Measurements from ENCODE around the gene IFI27L2.
"Not testable (repeated sequence)": the region's sequence is repeated elsewhere in the genome, so short reads cannot be mapped to it uniquely, and the experiment has no call there.

The IFI27L2 gene, protein sequence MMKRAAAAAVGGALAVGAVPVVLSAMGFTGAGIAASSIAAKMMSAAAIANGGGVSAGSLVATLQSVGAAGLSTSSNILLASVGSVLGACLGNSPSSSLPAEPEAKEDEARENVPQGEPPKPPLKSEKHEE

DNA sequence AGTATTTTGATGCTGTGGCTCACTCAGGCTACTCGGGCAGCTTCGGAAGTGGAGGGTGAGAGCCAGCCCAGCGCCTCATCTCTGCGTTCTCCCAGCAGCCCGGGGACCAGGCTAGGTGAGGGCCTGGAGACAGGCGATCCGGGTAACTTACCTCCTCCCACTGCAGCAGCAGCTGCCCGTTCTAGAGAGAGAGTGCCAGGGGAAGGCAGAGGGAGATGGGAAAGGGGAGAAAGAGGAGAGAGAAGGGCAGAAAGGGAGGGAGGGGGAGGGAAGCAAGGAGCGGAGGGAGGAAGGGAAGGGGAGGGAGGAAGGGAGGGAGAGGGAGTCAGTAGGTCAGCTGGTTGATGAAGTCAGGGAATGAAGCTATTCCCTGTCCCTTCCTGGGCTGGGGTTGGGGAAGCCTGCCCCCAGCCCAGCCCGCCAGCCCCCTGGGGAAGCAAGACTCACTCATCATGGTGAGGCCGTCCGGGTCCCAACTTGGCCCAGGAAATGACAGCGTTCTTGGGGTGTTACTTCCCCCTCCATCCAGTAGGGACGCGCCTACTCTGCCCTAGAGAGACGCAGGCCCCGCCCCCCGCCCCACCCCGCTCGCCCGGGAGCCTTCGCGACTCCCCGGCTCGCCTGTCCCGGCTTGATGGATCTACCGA, at the start of gene IFI27L2:
Gene IFI27L2, minus strand, starts transcription at position 494 of the 647 bp plus-strand sequence. Its CDS starts 40 bp downstream, at position 454.
- peak; percentile 12 to 31 for DNase-seq (ENCODE audit: low read depth in 2 of 2)

DNA sequence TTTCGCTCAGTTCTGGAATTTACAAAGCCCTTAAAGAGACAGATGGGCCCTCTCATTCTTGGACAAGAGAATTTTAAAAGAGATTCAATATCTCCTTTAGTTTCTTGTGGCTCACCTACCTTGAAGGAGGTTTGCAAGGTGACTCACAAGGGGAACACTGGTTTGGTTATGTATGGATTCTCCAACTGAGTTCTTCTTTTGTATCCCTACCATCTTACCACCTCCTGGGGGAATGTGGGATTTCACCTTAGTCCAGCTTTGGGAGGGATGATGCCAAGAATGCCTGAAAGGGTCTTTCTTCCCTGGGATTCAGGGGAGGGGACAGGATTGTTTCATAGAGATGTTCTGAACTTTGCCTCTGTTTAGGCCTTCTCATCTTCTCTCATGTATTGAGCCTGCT, 48.4 kb upstream of the IFI27L2 start:
- no peak for DNase-seq (ENCODE audit: low read depth in 2 of 2)

DNA sequence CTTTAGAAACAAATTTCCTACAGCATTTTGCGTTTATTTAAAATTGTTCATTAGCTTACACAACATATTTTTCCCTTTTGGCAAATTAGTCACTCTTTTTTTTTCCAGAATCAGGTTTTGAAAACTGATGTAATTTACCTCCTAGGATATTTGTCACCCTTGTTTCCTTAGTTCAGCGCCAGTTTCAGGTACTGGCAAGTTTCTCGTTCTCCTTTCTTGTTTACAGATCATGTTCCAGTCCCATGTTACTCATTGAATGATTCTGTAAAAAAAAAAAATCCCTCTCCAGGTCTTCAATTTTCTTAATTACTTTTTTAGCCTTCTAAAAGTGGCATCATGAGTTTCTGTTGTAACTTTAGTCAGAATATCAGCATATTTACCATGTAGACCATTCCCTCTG, 47.4 kb upstream of the IFI27L2 start:
- no peak for DNase-seq (ENCODE audit: low read depth in 2 of 2)

DNA sequence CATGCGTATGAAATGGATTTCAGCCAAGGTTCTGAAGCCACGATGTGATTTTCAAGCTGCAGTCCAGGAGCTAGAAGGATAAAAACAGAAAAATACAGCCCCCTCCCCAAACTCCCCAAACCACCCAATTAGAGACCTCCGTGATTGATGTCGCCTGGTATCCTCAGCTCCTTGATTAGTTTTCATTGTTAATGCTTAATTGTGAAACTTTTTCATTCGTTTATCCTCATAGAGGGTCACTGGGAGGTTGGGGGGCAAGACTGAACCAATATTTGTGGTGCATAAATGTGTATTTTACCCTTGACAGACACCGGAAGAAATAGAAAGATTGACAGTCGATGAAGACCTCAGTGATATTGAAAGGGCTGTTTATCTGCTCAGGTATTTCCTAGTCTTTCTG, 46.3 kb upstream of the IFI27L2 start:
- DNase-seq (ENCODE audit: low read depth in 2 of 2), result no peak

DNA sequence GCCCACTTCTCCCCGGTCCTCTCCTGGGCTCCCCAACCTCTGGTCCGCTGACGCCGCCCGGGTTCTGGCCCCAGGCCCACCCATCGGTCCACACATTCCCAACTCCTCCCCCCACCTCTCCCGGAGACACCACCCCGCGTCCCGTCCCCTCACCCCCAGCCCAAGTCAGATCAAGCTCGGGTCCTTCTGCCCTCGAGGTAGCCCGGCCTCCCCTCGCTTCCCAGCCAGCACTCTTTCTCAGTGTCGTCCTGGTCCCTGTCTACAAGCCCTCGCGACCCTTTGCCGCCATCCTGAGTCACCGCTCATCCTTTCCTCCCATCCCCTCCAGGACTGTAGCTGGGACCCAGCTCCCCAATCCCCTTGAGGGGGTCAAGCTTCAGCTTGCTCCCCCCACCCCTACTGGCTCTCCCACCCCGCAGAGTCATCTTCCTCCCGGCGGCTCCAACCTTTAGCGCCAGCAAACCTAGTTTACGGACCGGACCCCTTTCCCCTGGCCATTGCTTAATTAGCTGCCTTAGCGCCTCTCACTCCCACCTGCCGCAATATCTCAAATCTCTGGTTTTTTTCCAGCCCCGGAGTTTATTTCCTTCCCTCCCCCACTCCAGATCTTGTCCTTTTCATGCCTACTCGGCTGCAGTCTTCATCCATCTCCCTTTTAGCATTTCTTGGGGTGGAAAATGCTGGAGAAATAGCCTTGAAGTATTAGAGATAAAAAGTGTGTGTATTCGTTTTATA, 45.8 kb upstream of the IFI27L2 start:
- DNase-seq (ENCODE audit: low read depth in 2 of 2), result no peak

DNA sequence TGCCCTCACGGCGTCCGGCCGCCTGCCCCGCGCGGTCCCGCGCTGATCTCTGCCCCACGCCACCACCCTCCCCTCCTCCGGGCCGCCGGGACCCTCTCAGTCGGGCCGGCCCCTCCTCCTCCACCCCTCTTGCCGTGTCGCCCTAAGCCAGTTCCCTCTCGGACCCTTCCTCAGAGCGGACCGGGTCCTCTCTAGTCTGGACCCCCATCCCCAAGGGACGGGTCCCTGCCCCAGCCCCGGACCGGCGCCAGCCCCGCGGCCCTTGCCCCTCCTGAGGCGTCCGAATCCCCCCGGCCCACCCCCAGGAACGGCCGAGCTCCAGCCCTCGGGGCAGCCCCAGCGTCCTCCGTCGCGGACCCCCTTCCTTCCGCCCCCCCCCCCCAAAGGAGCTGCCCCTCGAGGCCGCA, 45.2 kb upstream of the IFI27L2 start:
- no peak for DNase-seq (ENCODE audit: low read depth in 2 of 2)

DNA sequence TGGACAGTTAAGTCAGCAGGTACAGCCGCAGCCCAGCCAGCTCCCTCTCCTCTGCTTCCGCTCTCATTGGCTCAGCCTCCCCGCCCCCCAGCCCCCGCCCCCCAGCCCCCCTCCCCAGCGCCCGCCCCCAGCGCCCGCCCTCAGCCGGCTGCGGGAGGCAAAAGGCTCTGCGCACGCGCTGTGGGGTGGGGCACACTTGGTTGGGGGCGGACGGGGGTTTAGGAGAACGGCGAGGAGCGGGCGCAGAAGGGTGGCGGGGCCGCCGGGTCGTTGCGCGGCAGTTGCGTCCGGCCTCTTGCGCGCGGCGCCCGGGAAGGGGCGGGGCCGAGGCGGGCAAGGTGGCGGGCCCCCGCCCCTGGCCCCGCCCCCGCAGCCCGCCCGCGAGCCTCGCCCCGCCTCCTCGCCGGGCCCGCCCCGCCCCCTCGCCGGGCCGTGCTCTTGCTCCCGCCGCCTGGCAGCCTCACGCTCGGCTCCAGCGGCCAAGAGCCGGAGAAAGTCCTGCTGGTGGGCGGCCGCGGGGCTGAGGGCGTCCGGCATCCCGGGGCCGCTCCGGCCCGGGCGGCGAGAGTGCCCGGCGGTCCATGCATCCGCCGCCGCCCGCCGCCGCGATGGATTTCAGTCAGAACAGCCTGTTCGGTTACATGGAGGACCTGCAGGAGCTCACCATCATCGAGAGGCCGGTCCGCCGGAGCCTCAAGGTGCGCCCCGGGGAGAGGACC, 44.6 kb upstream of the IFI27L2 start, which contains the start of gene PPP4R4:
Gene PPP4R4, plus strand, starts transcription at position 438 of the 719 bp plus-strand sequence. Its CDS starts 144 bp downstream, at position 582.
- peak; percentile 70 to 76 for DNase-seq (ENCODE audit: low read depth in 2 of 2)

DNA sequence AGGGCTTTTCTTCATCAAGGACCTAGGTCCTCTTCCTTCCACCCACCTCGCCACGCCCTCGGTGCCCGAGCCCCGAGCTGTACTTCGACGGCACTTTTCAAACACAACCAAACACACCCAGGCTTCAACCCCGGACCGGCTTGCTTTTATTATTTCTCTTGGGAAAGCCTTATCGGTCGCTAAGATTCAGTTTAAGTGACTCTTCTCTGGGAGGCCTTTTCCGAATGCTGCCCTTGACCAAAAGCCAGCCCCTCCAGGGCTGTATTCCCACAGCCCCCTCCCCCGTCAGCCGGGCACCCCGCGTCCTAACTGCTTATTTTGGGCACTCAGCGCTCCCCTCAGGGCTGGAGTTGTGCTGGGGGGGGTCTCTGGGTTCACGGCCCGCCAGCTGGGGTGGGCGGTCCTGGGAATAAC, 44.1 kb upstream of the IFI27L2 start:
- no peak for DNase-seq (ENCODE audit: low read depth in 2 of 2)

DNA sequence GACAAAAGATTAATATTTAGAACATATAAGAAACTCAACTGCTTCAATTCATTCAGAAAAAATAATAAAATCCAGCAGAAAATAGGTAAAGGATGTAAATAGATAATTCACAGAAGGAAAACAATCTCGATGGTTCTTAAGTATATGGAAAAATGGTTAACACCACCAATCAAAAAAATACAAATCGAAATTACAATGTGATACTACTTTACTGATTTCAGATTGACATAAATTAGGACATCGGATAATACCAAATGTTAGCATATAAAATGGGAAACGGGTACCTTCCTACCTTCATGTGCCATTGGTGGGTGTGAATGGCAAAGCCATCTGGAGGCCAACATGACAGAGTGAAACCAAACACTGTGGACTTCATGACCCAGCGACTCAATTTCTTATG, 43.1 kb upstream of the IFI27L2 start:
- no peak for DNase-seq (ENCODE audit: low read depth in 2 of 2)

DNA sequence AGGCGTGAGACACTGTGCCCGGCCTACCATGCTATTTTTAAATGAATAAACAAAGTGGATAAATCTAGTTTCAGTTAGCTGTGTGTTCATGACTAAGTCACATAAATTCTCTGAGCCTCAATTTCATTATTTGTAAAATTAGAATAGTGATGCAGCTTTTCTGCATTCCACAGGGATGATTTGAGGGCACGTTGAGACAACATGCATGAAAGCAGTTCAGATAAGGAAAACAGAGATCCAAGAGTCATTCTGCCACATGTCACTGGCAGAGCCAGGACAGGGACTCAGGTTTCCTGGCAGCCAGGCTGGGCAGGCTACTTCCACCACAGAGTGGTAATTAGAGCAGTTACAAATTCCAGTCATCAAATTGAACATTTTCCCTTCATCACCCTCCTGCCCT, 41.8 kb upstream of the IFI27L2 start:
- no peak for DNase-seq (ENCODE audit: low read depth in 2 of 2)

DNA sequence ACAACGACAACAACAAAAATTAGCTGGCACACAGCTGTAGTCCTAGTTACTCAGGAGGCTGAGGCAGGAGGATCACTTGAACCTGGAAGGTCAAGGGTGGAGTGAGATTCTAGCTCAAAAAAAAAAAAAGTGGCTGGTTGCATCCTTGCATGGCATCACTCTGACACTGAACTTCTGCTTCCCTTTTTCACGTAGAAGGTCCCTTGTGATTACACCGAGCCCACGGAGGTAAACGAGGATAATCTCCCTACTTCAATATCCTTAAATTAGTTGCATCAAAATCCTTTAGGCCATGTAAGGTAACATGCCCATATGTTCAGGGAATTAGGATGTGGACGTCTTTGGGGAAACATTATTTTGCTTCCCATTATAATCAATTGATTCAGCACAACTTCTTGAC, 40.7 kb upstream of the IFI27L2 start:
- DNase-seq (ENCODE audit: low read depth in 2 of 2), result no peak

DNA sequence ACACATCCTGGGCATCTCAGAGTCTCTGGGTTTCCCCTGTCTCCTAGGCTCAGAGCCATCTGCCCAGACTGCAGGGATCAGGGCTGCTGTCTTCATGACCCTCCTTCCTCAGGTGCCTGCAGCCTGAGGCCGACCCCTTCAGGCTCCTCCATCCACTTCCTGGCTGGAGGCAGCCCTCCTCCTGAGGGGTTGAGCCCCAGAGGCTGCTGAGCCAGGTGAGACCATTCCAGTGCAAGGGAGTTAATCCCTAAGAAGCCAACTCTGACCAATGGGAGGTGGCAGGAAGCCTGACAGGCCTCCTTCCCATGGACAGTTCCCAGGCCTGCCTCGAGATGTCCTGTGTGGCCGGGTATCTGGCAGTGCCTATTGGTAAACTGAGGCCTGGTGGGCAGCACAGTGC, 36.3 kb upstream of the IFI27L2 start:
- no peak for DNase-seq (ENCODE audit: low read depth in 2 of 2)

DNA sequence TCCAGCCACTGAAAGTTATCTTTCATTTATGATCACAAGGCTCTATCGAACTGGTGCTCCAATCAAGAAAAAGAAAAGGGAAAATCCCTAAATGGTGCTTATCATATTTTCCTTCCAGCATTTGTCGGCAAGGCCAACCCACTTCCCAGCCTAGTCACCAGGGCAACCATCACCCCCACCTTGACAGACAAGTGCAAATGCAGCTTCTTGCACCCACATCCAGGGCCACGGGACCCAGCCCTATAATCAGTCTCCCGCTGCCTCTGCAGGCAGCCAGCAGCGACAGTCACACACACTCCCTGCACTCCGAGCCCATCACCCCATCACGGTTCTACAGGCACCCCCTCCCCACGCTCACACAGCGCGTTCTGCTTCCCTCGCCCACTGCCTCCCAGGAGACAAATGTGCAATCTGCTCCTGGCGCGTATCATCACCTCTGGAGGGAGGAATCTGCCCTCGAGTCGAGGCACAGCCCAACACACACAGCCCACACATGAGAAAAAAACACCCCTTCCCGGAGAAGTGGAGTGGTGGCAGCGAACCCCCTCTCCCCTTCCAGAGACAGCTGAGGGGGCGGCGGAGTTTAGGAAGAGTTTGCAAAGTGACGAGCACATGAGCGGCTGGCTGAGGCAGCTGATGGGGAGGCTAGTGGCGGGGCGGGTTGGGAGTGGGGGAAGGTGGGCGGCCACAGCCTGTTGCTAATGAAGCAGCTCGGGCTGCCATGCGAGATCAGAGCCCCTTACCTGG, 35.5 kb upstream of the IFI27L2 start:
- DNase-seq (ENCODE audit: low read depth in 2 of 2), result no peak

DNA sequence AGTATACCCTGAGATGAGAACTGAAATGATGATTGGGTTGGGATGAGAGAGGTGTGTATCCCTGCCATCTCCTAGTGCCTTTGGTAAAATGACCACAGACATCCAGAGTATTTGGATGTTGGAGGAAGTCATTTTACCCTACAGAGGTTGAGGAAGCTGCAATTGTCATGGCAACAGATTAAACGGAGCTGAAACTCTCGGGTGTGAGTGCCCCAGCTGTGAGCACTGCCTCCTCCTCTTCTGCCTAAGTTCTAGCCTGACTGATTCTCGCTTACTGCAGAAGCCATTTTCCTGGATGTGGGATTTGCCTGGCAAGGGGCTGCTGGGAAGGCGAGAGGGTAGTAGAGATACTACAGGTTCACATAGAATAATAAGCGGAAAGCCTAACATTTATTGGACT, 34.4 kb upstream of the IFI27L2 start:
- DNase-seq (ENCODE audit: low read depth in 2 of 2), result no peak

DNA sequence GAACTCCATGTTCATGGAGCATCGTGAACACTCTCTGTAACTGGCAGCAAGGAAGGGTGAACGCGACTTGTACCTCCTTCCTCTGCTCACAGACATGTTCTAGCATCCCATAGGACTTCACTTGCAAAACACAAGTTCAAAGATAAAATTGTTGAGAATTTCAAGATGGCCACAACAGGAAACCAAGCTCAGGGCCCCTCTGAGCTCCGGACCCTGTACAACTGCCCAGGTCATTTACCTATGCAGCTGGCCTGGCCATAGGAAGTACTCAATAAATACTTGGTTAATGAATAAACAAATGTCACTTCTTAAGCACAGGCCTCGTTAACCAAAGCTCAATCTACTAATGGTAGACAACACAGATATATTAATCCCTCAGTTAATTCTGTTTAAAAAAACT, 33.1 kb upstream of the IFI27L2 start:
- DNase-seq (ENCODE audit: low read depth in 2 of 2), result no peak

DNA sequence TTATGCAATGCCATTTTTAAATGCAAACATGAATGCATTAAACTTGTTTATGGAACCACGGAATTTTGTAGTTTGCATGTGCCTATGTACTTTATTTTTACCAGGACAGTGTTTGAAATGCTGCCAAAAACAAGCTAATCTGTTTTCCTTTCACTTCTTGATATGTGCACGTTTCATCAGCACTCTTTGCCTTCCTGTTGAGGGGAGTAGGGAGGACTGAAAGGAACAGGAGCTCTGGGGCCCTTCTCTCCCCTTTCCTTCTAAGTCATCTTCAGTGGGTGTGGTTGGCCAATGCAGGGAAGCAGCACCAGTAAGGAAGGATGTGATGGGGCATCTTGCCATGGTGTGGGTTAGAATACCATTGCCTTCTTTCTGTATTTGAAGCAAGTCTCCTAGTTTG, 32.6 kb upstream of the IFI27L2 start:
- no peak for DNase-seq (ENCODE audit: low read depth in 2 of 2)

DNA sequence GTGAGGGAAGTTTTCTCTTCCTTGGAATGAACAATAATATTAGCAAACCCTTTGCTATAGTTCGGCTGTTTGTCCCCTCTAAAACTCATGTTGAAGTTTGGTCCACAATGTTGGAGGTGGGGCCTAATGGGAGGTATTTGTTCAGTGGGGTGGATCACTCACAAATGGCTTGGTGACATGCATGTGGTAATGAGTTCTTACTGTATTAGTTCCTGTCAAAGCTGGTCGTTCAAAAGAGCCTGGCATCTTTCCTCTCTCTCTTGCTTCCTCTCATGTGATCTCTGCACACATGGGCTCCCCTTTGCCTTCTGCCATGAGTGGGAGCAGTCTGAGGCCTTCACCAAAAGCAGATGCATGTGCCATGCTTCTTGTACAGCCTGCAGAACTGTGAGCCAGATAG, 31.7 kb upstream of the IFI27L2 start:
- no peak for DNase-seq (ENCODE audit: low read depth in 2 of 2)

DNA sequence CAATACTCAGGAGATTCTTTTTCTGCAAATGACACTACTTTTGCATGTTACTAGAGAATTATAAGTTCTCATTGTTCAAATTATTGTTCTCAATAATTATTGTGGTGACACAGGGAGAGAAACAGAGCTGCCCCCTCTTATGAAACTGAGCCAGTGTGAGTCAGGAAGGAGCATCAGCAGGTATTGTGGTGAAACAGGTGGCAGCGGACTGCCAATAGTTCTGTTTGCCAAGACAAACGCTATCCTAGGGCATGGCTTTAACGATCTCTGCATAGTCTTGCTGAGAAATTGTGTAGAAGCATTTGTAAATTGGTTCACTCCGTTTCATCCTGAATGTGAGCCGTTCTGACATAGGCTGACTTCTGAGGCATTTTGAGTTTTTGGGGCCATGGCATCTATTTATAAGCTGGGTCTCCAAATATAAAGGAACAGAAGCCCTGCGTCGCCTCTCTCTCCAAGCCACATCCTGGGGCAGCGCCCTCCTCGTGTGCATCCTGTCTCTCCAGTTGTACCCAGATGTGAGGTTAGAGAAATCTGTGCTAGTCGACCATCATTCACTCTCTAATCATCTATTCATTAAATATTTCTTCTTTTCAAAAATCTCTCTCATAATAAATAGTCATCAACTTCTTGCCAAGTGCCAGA, 29.0 kb upstream of the IFI27L2 start:
- no peak for DNase-seq (ENCODE audit: low read depth in 2 of 2)

DNA sequence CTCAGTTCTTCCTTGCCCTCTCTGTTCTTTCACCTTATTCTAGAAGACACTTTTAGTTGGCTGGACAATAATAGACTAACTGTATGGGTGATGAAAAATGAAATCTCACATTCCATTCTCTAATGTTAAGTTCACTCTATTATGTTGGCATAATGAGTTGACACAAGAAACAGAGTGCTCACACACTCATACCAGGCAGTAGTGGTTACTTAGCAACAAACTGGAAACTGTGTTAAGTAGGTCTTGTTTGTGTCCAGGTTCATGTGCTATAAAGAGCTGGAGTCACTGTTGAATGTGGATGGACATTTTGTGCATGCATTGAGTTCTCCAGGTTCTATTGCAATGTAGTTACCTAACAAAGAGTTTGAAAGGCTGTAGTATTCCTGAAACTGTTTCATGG, 27.8 kb upstream of the IFI27L2 start:
- DNase-seq (ENCODE audit: low read depth in 2 of 2), result no peak

DNA sequence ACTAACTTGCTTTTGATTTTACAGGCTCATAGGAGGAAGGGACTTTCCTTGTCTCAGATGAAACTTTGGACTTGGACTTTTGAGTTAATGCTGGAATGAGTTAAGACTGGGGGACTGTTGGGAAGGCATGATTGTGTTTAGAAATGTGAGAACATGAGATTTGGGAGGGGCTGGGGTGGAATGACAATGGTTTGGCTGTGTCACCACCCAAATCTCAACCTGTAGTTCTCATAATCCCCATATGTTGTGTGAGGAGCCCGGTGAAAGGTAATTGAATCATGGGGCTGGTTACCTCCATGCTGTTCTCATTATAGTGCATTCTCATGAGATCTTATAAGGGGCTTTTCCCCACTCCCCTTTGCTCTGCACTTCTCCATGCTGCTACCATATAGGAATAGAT, 26.7 kb upstream of the IFI27L2 start:
- not testable (repeated sequence) for DNase-seq (ENCODE audit: low read depth in 2 of 2)

DNA sequence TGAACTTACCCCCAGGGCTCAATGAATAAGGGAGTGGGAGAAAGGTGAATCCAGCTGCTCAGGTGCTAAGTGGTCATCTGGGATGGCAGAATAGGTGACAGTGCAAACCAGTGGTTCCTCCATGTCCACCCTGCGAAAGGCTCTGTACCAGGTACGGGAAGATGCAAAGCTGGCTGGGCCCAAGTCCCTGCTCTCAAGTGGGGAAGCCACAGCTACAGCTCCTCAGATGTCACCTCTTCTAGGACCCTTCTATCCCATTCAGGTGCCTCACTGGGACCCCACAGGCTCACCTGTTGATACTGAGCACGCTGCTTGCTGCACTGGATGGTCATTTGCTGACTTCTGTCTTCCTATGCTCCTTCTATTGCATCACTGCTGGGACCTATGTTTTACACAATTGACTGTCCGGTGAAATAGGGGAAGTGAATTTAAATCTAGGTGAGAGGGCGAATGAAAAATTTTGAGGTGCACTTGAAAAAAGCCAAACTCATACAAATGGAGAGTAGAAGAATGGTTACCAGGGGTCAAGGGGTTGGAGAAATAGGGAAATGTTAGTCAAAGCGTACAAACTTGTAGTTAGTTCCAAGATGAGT, 24.4 kb upstream of the IFI27L2 start:
- no peak for DNase-seq (ENCODE audit: low read depth in 2 of 2)

Measured in stimulated activated CD4-positive, alpha-beta T cell treated with anti-CD3 and anti-CD28 coated beads, Interleukin-1b, Interleukin-23, amount 100 ng/mL, for 1 hour (primary cell).